ENCODE measurements around the gene PEX1.
A peak's percentile ranks its signal among the peaks of the same experiment; 100 is the strongest.

The PEX1 gene

GRCh38 chr7:92534572-92534971 lies 6.3 kb upstream of the PEX1 start:
- no peaks in the 10 kb centered on the region for H3K27me3 ChIP-seq (ENCODE audit: insufficient read depth, low read depth, severe bottlenecking)
- H3K36me3 ChIP-seq: peaks cover 69% of the 10 kb centered on the region
- DNase-seq: no peak
- no peak overlapping the region for H3K4me3 ChIP-seq (ENCODE audit: low read depth, low read length)
- no peak for TF ChIP-seq CTCF (IDR thresholded peaks at IDR 0.05; ENCODE audit: low read depth, low read length)
- no peak overlapping the region for H3K27ac ChIP-seq
- H3K9me3 ChIP-seq (ENCODE audit: severe bottlenecking): no peaks in the 10 kb centered on the region

- H3K27me3 ChIP-seq (ENCODE audit: insufficient read depth, low read depth, severe bottlenecking): no peaks in the 10 kb centered on the region
- H3K4me3 ChIP-seq (ENCODE audit: low read depth, low read length): peak overlapping the region; percentile 86
- no peaks in the 10 kb centered on the region for H3K9me3 ChIP-seq (ENCODE audit: severe bottlenecking)
- peak overlapping the region; percentile 89 for H3K27ac ChIP-seq
- no peak for TF ChIP-seq CTCF (IDR thresholded peaks at IDR 0.05; ENCODE audit: low read depth, low read length)
- peaks cover 35% of the 10 kb centered on the region for H3K36me3 ChIP-seq
- no peak for DNase-seq
These were observed 591 bp upstream of the PEX1 start for GRCh38 chr7:92528958-92529264.

DNA sequence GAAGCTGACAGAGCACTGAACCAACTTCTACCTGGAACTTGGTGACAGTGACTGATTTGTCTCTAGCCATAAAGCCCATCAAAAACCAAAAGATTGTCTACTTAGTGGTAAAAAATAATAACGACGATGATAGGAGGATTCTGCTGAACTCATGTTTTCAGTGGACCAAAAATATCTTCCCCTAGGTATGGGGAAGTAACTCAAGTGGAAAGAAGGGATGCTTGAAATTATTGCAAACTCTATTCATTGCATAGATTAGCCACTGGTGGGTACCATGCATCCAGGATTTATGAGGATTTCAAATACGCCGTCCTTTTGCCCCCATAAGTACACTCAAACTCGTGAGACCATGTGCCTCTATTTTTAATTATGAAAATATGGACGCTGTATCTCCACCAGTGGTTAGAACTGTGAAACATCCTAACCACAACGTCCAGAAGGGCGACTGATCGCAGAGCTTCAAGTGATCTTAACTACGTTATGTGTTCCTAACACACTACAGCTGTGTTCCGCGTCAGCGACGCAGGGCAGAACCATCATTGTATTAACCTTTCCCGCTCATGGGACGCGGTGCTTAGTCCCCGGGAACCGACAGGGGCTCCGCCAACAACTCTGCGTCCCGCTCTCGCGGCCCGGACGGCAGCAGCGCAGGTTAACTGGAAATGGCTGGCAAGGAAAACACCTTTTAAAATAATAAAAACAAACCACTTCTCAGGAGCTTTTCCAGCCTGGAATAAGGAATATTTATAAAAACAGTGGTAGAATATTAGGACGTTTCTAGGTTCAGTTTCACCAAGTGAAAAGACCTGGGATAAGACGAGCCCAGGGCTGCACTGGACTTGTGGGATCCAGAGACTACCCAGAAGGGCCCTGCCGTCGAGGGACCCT lies 776 bp downstream of the PEX1 start:
- H3K4me3 ChIP-seq (ENCODE audit: low read depth, low read length): peak overlapping the region; percentile 92
- TF ChIP-seq CTCF (IDR thresholded peaks at IDR 0.05; ENCODE audit: low read depth, low read length): no peak
- peak overlapping the region; percentile 94 for H3K27ac ChIP-seq
- no peaks in the 10 kb centered on the region for H3K9me3 ChIP-seq (ENCODE audit: severe bottlenecking)
- H3K27me3 ChIP-seq (ENCODE audit: insufficient read depth, low read depth, severe bottlenecking): no peaks in the 10 kb centered on the region
- H3K36me3 ChIP-seq: peaks cover 21% of the 10 kb centered on the region
- DNase-seq: peak; percentile 64

GRCh38 chr7:92523110-92523509 lies 5.2 kb downstream of the PEX1 start:
- no peaks in the 10 kb centered on the region for H3K9me3 ChIP-seq (ENCODE audit: severe bottlenecking)
- DNase-seq: no peak
- H3K36me3 ChIP-seq: peaks cover 2% of the 10 kb centered on the region
- TF ChIP-seq CTCF (IDR thresholded peaks at IDR 0.05; ENCODE audit: low read depth, low read length): no peak
- no peaks in the 10 kb centered on the region for H3K27me3 ChIP-seq (ENCODE audit: insufficient read depth, low read depth, severe bottlenecking)
- no peak overlapping the region for H3K4me3 ChIP-seq (ENCODE audit: low read depth, low read length)
- H3K27ac ChIP-seq: no peak overlapping the region

DNA sequence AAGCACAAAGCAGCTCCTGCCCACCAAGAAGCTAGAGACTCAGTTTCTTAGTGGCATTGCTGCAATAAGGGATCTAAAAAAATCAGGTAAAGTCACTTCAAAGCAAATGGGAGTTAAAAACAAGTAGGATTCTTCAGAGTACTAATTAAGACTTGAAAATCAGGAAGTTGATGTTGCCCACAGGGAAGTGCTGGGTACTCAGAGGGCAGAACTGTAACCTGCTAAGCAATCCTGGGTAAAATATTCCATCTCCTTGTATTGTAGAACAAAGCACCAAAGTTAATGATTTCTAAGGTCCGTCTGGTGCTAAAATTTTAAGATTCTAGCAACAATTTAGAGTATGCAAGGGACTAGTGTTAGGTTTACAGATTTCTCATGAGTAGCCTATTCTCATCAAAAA lies 8.3 kb downstream of the PEX1 start:
- Histone ChIP-seq H3K27me3 (ENCODE audit: insufficient read depth, low read depth, severe bottlenecking) (no peaks in the 10 kb centered on the region), H3K27ac (no peak overlapping the region), H3K9me3 (ENCODE audit: severe bottlenecking) (no peaks in the 10 kb centered on the region), H3K36me3 (peaks cover 15% of the 10 kb centered on the region), H3K4me3 (ENCODE audit: low read depth, low read length) (no peak overlapping the region)
- no peak for TF ChIP-seq CTCF (IDR thresholded peaks at IDR 0.05; ENCODE audit: low read depth, low read length)
- DNase-seq: no peak

DNA sequence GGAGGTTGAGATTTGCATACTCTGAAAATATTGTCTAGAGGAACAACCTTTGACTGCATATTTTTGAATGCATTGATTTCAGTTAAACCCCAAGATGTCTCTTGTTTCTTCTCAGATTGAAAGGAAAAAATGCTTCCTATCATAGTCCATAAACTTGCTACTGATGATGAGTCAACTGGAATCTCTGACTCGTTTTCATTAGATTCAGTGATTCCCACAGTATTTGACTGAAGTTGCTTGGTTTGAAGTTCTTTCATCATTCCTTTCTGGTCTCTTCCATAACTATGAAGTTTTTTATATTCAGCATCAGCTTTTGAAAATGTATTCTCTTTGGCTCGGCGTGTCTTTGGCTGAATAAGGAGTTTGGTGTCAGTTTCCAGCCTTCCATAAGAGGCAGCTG lies 10.7 kb downstream of the PEX1 start:
- Histone ChIP-seq H3K27me3 (ENCODE audit: insufficient read depth, low read depth, severe bottlenecking) (no peaks in the 10 kb centered on the region), H3K4me3 (ENCODE audit: low read depth, low read length) (no peak overlapping the region), H3K27ac (no peak overlapping the region), H3K36me3 (peaks cover 25% of the 10 kb centered on the region), H3K9me3 (ENCODE audit: severe bottlenecking) (no peaks in the 10 kb centered on the region)
- no peak for TF ChIP-seq CTCF (IDR thresholded peaks at IDR 0.05; ENCODE audit: low read depth, low read length)
- no peak for DNase-seq

Data from WERI-Rb-1 (cell line).